Smooth muscle cell (in vitro differentiated cells): ENCODE results near the gene SERPINB4. TPM values are rescaled to one million over a fixed set of nuclear protein-coding genes. Genes with fewer than 3 reads are reported as not detected.

Source experiments
- DNase-seq: peaks from one replicate; lab custom pipeline; 2025; ENCODE audit not compliant: unreplicated experiment; lab: John Stamatoyannopoulos, UW
- H2AFZ ChIP-seq: fragments of 200-600 bp; sonication (generic); 2 replicates; pipeline ENCODE4 v1.6.0; 2016; ENCODE audit warnings: antibody characterized with exemption, low read depth, mild to moderate bottlenecking
- H3F3A ChIP-seq: fragments of 200-600 bp; sonication (generic); 2 replicates; pipeline ENCODE4 v1.6.0; 2017; ENCODE audit warnings: antibody characterized with exemption, low read depth
- H3K27ac ChIP-seq: fragments of 200-600 bp; sonication (generic); 2 replicates; pipeline ENCODE4 v1.5.1; 2016; ENCODE audit warnings: low read depth, mild to moderate bottlenecking
- H3K27me3 ChIP-seq: fragments of 200-600 bp; sonication (generic); 2 replicates; pipeline ENCODE4 v1.6.1; 2016; ENCODE audit warnings: low read depth, mild to moderate bottlenecking
- H3K36me3 ChIP-seq: fragments of 200-600 bp; sonication (generic); 2 replicates; pipeline ENCODE4 v1.5.1; 2016; ENCODE audit warnings: low read depth
- H3K4me1 ChIP-seq: fragments of 200-600 bp; sonication (generic); 2 replicates; pipeline ENCODE4 v1.5.1; 2016; ENCODE audit warnings: low read depth
- H3K4me2 ChIP-seq: fragments of 200-600 bp; sonication (generic); 2 replicates; pipeline ENCODE4 v1.6.0; 2016; ENCODE audit warnings: mild to moderate bottlenecking
- H3K4me3 ChIP-seq: fragments of 200-600 bp; sonication (generic); 2 replicates; pipeline ENCODE4 v1.5.1; 2016; ENCODE audit warnings: mild to moderate bottlenecking
- H3K79me2 ChIP-seq: fragments of 200-600 bp; sonication (generic); 2 replicates; pipeline ENCODE4 v1.6.0; 2016; ENCODE audit warnings: low read depth, mild to moderate bottlenecking
- H3K9ac ChIP-seq: fragments of 200-600 bp; sonication (generic); 2 replicates; pipeline ENCODE4 v1.6.0; 2016; ENCODE audit warnings: low read depth
- H3K9me3 ChIP-seq: fragments of 200-600 bp; sonication (generic); replicated peaks from 2 replicates; pipeline ENCODE4 v1.5.1; 2016; ENCODE audit warnings: low read depth
- H4K20me1 ChIP-seq: fragments of 200-600 bp; sonication (generic); 2 replicates; pipeline ENCODE4 v1.6.0; 2016; ENCODE audit warnings: low read depth
- CTCF ChIP-seq: fragments of 200-600 bp; sonication (generic); IDR thresholded peaks from 2 replicates; pipeline ENCODE4 v1.5.1; 2017; ENCODE audit warnings: borderline replicate concordance, mild to moderate bottlenecking, antibody characterized with exemption; ENCODE audit not compliant: insufficient read depth, poor library complexity, severe bottlenecking
- WGBS: methylation state at CpG from one replicate; pipeline ENCODE4 v1.1.7; 2016; ENCODE audit warnings: low lambda C conversion rate; 5-methylcytosine and 5-hydroxymethylcytosine counted together
- polyA plus RNA-seq: library from polyadenylated mRNA; unstranded; fragments of >200 nt; fragmentation: Nextera tagmentation; extraction: Ambion mirVana; gene quantifications from 2 replicates; pipeline ENCODE4 v1.2.1, GENCODE V29; 2016
- total RNA-seq: library from RNA; depleted of rRNA; stranded (reverse); fragments of >200 nt; gene quantifications from 2 replicates; pipeline ENCODE4 v1.2.3, GENCODE V29; 2014

Gene SERPINB4
- total and polyA plus RNA-seq, 2 experiments from 2014 or later = 1.7 to 11.1 TPM

- no peaks in the 10 kb centered on the region for H3K36me3 ChIP-seq
- DNase-seq = no peak
- H2AFZ ChIP-seq = no peak overlapping the region
- peak overlapping the region; percentile 62 for H3K9ac ChIP-seq
- no peaks in the 10 kb centered on the region for H3K79me2 ChIP-seq
- no peak overlapping the region for H3K4me2 ChIP-seq
- 69% methylated on average over 4 of the region's 4 CpGs for WGBS
- H3F3A ChIP-seq = no peaks in the 10 kb centered on the region
- TF ChIP-seq CTCF = no peak
- H3K27me3 ChIP-seq = no peaks in the 10 kb centered on the region
- H3K4me3 ChIP-seq = no peak overlapping the region
- no peaks in the 10 kb centered on the region for H3K9me3 ChIP-seq
- H4K20me1 ChIP-seq = no peaks in the 10 kb centered on the region
- peak overlapping the region; percentile 91 for H3K27ac ChIP-seq
- no peaks in the 10 kb centered on the region for H3K4me1 ChIP-seq
Measured at GRCh38 chr18:63604791-63605567, 39.1 kb downstream of the SERPINB4 start.

- no peak for TF ChIP-seq CTCF
- H3K4me1 ChIP-seq = no peaks in the 10 kb centered on the region
- no peaks in the 10 kb centered on the region for H3F3A ChIP-seq
- no peak overlapping the region for H2AFZ ChIP-seq
- peak overlapping the region; percentile 45 for H3K9ac ChIP-seq
- DNase-seq = no peak
- no peaks in the 10 kb centered on the region for H3K9me3 ChIP-seq
- H3K36me3 ChIP-seq = no peaks in the 10 kb centered on the region
- H3K27me3 ChIP-seq = no peaks in the 10 kb centered on the region
- H3K79me2 ChIP-seq = no peaks in the 10 kb centered on the region
- H3K4me3 ChIP-seq = no peak overlapping the region
- H3K4me2 ChIP-seq = no peak overlapping the region
- no peaks in the 10 kb centered on the region for H4K20me1 ChIP-seq
- peak overlapping the region; percentile 91 for H3K27ac ChIP-seq
- WGBS = 53% methylated on average over 1 of the region's 1 CpG
Measured at GRCh38 chr18:63603772-63604171, 40.3 kb downstream of the SERPINB4 start.

GRCh38 chr18:63603355-63603754, 40.7 kb downstream of the SERPINB4 start:
- 75% methylated on average over 1 of the region's 1 CpG for WGBS
- Histone ChIP-seq H3F3A (no peaks in the 10 kb centered on the region), H3K4me3 (no peak overlapping the region), H3K79me2 (no peaks in the 10 kb centered on the region), H2AFZ (no peak overlapping the region), H3K9me3 (no peaks in the 10 kb centered on the region), H3K9ac (no peak overlapping the region), H3K4me1 (no peaks in the 10 kb centered on the region), H3K27me3 (no peaks in the 10 kb centered on the region), H3K27ac (peak overlapping the region; percentile 91), H3K36me3 (no peaks in the 10 kb centered on the region), H3K4me2 (no peak overlapping the region), H4K20me1 (no peaks in the 10 kb centered on the region)
- no peak for TF ChIP-seq CTCF
- DNase-seq = no peak

GRCh38 chr18:63596964-63597363, 47.1 kb downstream of the SERPINB4 start:
- H3K27ac ChIP-seq = no peak overlapping the region
- H3K9me3 ChIP-seq = no peaks in the 10 kb centered on the region
- H2AFZ ChIP-seq = no peak overlapping the region
- H3K4me2 ChIP-seq = no peak overlapping the region
- H3K9ac ChIP-seq = no peak overlapping the region
- H3K4me3 ChIP-seq = no peak overlapping the region
- H3K79me2 ChIP-seq = no peaks in the 10 kb centered on the region
- no peaks in the 10 kb centered on the region for H3K4me1 ChIP-seq
- no peaks in the 10 kb centered on the region for H4K20me1 ChIP-seq
- no peak for TF ChIP-seq CTCF
- H3K27me3 ChIP-seq = no peaks in the 10 kb centered on the region
- no peaks in the 10 kb centered on the region for H3K36me3 ChIP-seq
- DNase-seq = no peak
- H3F3A ChIP-seq = no peaks in the 10 kb centered on the region
- WGBS = 86% methylated on average over 14 of the region's 14 CpGs
